Small intestine (tissue), 7 donors: Measurements from ENCODE around the gene AGTRAP. TPM values are rescaled to one million over a fixed set of nuclear protein-coding genes. Genes with fewer than 3 reads are reported as not detected.

Experiments used
- DNase-seq, 2 donors: peaks; one replicate each; pipeline versions ENCODE4 v3.0.0 to v3.0.0-alpha.2; 2013
- FAIRE-seq: peaks from 2 replicates; lab custom pipeline; 2012; peaks lifted over from hg19 to GRCh38; lab: Jason Lieb, UNC
- H3K27ac ChIP-seq, 3 donors: one replicate each; pipeline ENCODE4 v1.5.1; 2013; ENCODE audit warnings: low read length in 2 of 3, mild to moderate bottlenecking in 2 of 3, control low read depth in 1 of 3, inconsistent platforms in 1 of 3, low read depth in 1 of 3, moderate library complexity in 1 of 3
- H3K27me3 ChIP-seq, 3 donors: one replicate each; pipeline ENCODE4 v1.6.1; 2013; ENCODE audit warnings: low read length in 3 of 3, inconsistent platforms in 1 of 3; ENCODE audit not compliant: control insufficient read depth in 3 of 3, insufficient read depth in 3 of 3
- H3K36me3 ChIP-seq, 3 donors: one replicate each; pipeline ENCODE4 v1.6.1; 2013; ENCODE audit warnings: low read length in 3 of 3, inconsistent platforms in 1 of 3, low read depth in 1 of 3, mild to moderate bottlenecking in 1 of 3, moderate library complexity in 1 of 3; ENCODE audit not compliant: control insufficient read depth in 3 of 3, insufficient read depth in 2 of 3
- H3K4me1 ChIP-seq, 3 donors: one replicate each; pipeline ENCODE4 v1.6.1; 2013; ENCODE audit warnings: low read length in 2 of 3, inconsistent platforms in 1 of 3, low read depth in 1 of 3, mild to moderate bottlenecking in 1 of 3, moderate library complexity in 1 of 3; ENCODE audit not compliant: control insufficient read depth in 3 of 3, insufficient read depth in 2 of 3
- H3K4me3 ChIP-seq, 3 donors: one replicate each; pipeline ENCODE4 v1.5.1; 2013; ENCODE audit warnings: low read length in 3 of 3, control low read depth in 1 of 3, inconsistent platforms in 1 of 3, low read depth in 1 of 3, mild to moderate bottlenecking in 1 of 3, moderate library complexity in 1 of 3
- H3K9me3 ChIP-seq, 2 donors: one replicate each; pipeline ENCODE4 v1.6.1; 2013; ENCODE audit warnings: low read depth in 1 of 2, low read length in 1 of 2; ENCODE audit not compliant: control insufficient read depth in 2 of 2, insufficient read depth in 1 of 2
- WGBS, 3 donors: extraction: QIAGEN DNeasy Blood & Tissue Kit; methylation state at CpG; one replicate each; pipeline ENCODE4 v1.1.7; 2013; 5-methylcytosine and 5-hydroxymethylcytosine counted together
- polyA plus RNA-seq, 4 donors: library from polyadenylated mRNA; stranded (reverse) in 3 of 4; unstranded in 1 of 4; fragments of 200-250 nt in 3 of 4; fragments of 120-200 nt in 1 of 4; gene quantifications; one replicate each; pipeline versions ENCODE4 v1.2.1 to v1.2.3, GENCODE V29; 2013
- donor health status: healthy with polysubstance abuse.
- donor health status: control.
- donor health status: control.
- donor health status: Bipolar disorder and iron deficiency.
- donor health status: healthy.

AGTRAP gene
- polyA plus RNA-seq, 4 donors: 5.6 to 54.9 (median 19.2) TPM

DNA sequence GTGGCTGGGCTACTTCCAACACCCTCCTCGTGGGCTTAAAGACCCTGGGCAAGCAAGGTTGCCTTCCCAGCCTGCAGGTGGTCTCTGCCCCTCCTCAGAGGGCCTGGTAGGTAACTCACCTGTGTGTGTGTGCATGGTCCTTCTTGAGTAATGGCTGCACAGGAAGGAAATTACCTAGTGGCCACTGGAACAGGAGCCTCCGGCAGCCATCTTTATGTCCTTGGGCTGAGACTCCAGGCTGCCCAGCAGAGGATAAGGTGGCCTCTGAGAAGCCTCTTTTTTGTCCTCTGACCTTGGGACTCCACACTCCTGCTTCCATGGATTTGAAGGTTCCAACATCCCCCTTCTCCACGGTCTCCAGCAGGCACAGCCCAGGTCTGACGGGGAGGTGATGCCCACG lies 24.4 kb upstream of the AGTRAP start:
- no peaks in the 10 kb centered on the region for H3K9me3 ChIP-seq
- 91 to 94% (median 92%) methylated on average over 4 to 5 of the region's 5 CpGs for whole genome bisulfite sequencing, 3 donors
- no peak for FAIRE-seq
- DNase-seq: no peak
- H3K4me3 ChIP-seq: no peak overlapping the region
- H3K27ac ChIP-seq: no peak overlapping the region
- H3K4me1 ChIP-seq: no peaks in the 10 kb centered on the region
- H3K27me3 ChIP-seq: peaks cover 0 to 3% (median 0%) of the 10 kb centered on the region in 3 donors
- H3K36me3 ChIP-seq: no peaks in the 10 kb centered on the region

- Histone ChIP-seq H3K4me1 (no peaks in the 10 kb centered on the region), H3K27me3 (peaks cover 0 to 3% (median 0%) of the 10 kb centered on the region in 3 donors), H3K27ac (no peak overlapping the region), H3K36me3 (no peaks in the 10 kb centered on the region), H3K4me3 (no peak overlapping the region), H3K9me3 (no peaks in the 10 kb centered on the region)
- WGBS, 3 donors: 85 to 93% (median 88%) methylated on average over 8 of the region's 8 CpGs
- FAIRE-seq (no peak), DNase-seq (no peak)
These were observed 23.7 kb upstream of the AGTRAP start for GRCh38 chr1:11712285-11712684.

GRCh38 chr1:11713095-11713494 lies 22.8 kb upstream of the AGTRAP start:
- WGBS, 3 donors: 73 to 81% (median 81%) methylated on average over 11 of the region's 11 CpGs
- H3K27ac ChIP-seq: no peak overlapping the region

GRCh38 chr1:11714831-11715575 lies 20.9 kb upstream of the AGTRAP start:
- H3K4me3 ChIP-seq: no peak overlapping the region
- FAIRE-seq (no peak), DNase-seq (no peak)
- peaks cover 0 to 9% (median 0%) of the 10 kb centered on the region in 3 donors for H3K27me3 ChIP-seq
- peaks cover 0 to 2% (median 0%) of the 10 kb centered on the region in 3 donors for H3K4me1 ChIP-seq
- no peaks in the 10 kb centered on the region for H3K9me3 ChIP-seq
- 80 to 84% (median 84%) methylated on average over 24 of the region's 24 CpGs for WGBS, 3 donors
- no peak overlapping the region for H3K27ac ChIP-seq
- H3K36me3 ChIP-seq: no peaks in the 10 kb centered on the region

More at GRCh38 chr1:11713095-11713494, 22.8 kb upstream of the AGTRAP start:
- FAIRE-seq (no peak), DNase-seq (no peak)
- H3K27me3 ChIP-seq: peaks cover 0 to 3% (median 0%) of the 10 kb centered on the region in 3 donors
- no peaks in the 10 kb centered on the region for H3K36me3 ChIP-seq
- H3K4me1 ChIP-seq: no peaks in the 10 kb centered on the region
- H3K9me3 ChIP-seq: no peaks in the 10 kb centered on the region
- no peak overlapping the region for H3K4me3 ChIP-seq

GRCh38 chr1:11719313-11720032 lies 16.5 kb upstream of the AGTRAP start:
- 4 to 7% (median 7%) methylated on average over 44 of the region's 44 CpGs for WGBS, 3 donors
- Histone ChIP-seq H3K27me3 (peaks cover 0 to 9% (median 0%) of the 10 kb centered on the region in 3 donors), H3K4me3 (peak overlapping the region in 2 of 3 donors; percentile 32 to 49), H3K4me1 (peaks cover 0 to 2% (median 0%) of the 10 kb centered on the region in 3 donors), H3K36me3 (no peaks in the 10 kb centered on the region), H3K27ac (peak overlapping the region in 2 of 3 donors; percentile 74 to 91), H3K9me3 (no peaks in the 10 kb centered on the region)
- DNase-seq: peak; percentile 67 to 76
- no peak for FAIRE-seq

DNA sequence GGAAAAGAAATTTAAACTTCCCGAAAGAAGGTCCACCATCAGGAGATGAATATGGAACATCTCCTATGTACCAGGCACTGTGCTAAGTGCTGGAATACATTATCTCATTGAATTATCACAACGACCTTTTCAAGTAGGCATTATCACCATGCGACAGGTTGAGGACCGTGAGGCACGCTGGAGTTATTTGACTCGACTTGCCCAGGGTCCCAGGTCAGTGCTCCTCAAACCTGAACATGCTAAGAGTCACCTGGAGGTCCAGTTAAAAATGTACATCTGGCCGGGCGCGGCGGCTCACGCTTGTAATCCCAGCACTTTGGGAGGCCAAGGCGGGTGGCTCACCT lies 15.9 kb upstream of the AGTRAP start:
- H3K27me3 ChIP-seq: peaks cover 0 to 9% (median 0%) of the 10 kb centered on the region in 3 donors
- no peak for FAIRE-seq
- H3K4me1 ChIP-seq: peaks cover 0 to 2% (median 0%) of the 10 kb centered on the region in 3 donors
- H3K36me3 ChIP-seq: no peaks in the 10 kb centered on the region
- WGBS, 3 donors: 54 to 77% (median 69%) methylated on average over 12 of the region's 12 CpGs
- no peak overlapping the region for H3K4me3 ChIP-seq
- no peaks in the 10 kb centered on the region for H3K9me3 ChIP-seq
- H3K27ac ChIP-seq: no peak overlapping the region
- DNase-seq: no peak

GRCh38 chr1:11720525-11720924 lies 15.4 kb upstream of the AGTRAP start:
- peaks cover 0 to 2% (median 0%) of the 10 kb centered on the region in 3 donors for H3K4me1 ChIP-seq
- H3K36me3 ChIP-seq: no peaks in the 10 kb centered on the region
- H3K4me3 ChIP-seq: no peak overlapping the region
- H3K9me3 ChIP-seq: no peaks in the 10 kb centered on the region
- FAIRE-seq: no peak
- DNase-seq: no peak
- 66 to 72% (median 67%) methylated on average over 4 of the region's 4 CpGs for WGBS, 3 donors
- peaks cover 0 to 8% (median 0%) of the 10 kb centered on the region in 3 donors for H3K27me3 ChIP-seq
- H3K27ac ChIP-seq: no peak overlapping the region

DNA sequence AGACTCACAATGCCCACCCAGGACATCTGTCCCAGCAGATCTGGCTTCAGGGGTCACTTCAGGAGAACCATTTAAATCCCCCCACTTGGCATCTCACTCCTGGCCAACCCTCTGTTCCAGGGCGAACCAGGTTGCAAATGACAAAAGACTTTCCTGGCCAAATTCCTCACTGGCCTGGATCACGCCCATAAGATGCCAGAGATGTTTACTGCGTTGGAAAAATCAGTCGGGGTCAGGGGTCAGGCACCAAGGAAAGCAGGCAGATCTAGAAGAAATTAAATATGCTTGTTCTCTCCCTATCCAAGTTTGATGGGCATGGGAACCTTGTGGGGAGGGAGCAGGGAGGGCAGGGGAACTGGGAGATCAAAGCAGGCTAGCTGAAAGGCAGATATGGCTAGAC lies 14.6 kb upstream of the AGTRAP start:
- 31 to 68% (median 44%) methylated on average over 4 of the region's 4 CpGs for WGBS, 3 donors
- no peak for FAIRE-seq

More for the DNA sequence above, 14.6 kb upstream of the AGTRAP start:
- Histone ChIP-seq H3K4me1 (peaks cover 0 to 2% (median 0%) of the 10 kb centered on the region in 3 donors), H3K36me3 (no peaks in the 10 kb centered on the region), H3K4me3 (no peak overlapping the region), H3K27me3 (peaks cover 0 to 6% (median 0%) of the 10 kb centered on the region in 3 donors), H3K27ac (no peak overlapping the region), H3K9me3 (no peaks in the 10 kb centered on the region)
- DNase-seq: no peak
